GM12878 (cell line): ENCODE measurements around the gene ADCY9.

Experiments used
- EP300 ChIP-seq, 2 experiments: fragments of 150-350 bp in 1 of 2; IDR thresholded peaks; 2 replicates each; pipeline ENCODE4 v1.6.1; 2011 to 2012; ENCODE audit warnings: low read depth in 2 of 2, low read length in 2 of 2, borderline replicate concordance in 1 of 2, improper control_type of control experiment in 1 of 2, inconsistent platforms in 1 of 2; ENCODE audit not compliant: control insufficient read depth in 1 of 2
- EZH2 ChIP-seq: IDR thresholded peaks from 2 replicates; pipeline ENCODE4 v1.6.1; 2012; ENCODE audit warnings: low read depth, mild to moderate bottlenecking, control low read depth, inconsistent platforms, low read length, borderline replicate concordance; ENCODE audit not compliant: control insufficient read depth
- POLR2A ChIP-seq: IDR thresholded peaks from 2 replicates; pipeline ENCODE4 v1.6.1; 2011; ENCODE audit warnings: low read depth, mild to moderate bottlenecking, low read length

DNA sequence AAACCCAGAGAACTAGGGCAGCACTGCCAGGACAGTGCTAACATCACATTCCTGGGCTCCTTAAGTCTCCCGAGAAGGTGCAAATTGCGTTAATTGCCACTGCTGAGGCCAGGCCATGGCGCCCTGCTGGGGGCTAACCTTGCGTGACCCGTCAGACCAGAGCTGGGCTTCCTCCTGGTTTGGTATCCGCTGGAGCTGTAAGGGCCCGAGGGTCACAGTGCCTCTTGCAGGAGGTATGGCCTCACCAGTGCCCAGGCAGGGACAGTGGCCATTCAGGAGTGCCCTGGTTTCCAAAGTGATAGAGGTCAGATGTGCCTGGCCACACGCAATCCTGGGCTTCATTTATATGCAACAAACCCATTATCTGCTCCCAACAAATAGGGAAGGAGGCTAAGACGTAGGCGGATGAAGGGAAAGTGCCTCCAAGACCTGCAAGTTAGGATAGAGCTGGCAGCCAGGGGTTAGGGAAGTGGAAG is 17.7 kb upstream of the ADCY9 start:
- TF ChIP-seq EZH2 = no peak
- no peak for TF ChIP-seq POLR2A
- no peak for TF ChIP-seq EP300 (IDR thresholded peaks at IDR 0.05; ENCODE audit: borderline replicate concordance in 1 of 2, control insufficient read depth in 1 of 2, low read depth in 2 of 2, low read length in 2 of 2)
